PC-9 (cell line): ENCODE data around the gene RND3.

Source experiments
- EZH2 ChIP-seq: fragments of 200-600 bp; sonication (generic); IDR thresholded peaks from 2 replicates; pipeline ENCODE4 v1.8.0; 2017; ENCODE audit warnings: antibody characterized with exemption, low read depth
- TF ChIP-seq, protein P1 (sequence below): fragments of 200-600 bp; sonication (generic); conservative IDR thresholded peaks from 2 replicates; pipeline ENCODE4 v1.6.1; 2017; ENCODE audit warnings: mixed run types, antibody characterized with exemption, mild to moderate bottlenecking, moderate library complexity

DNA sequence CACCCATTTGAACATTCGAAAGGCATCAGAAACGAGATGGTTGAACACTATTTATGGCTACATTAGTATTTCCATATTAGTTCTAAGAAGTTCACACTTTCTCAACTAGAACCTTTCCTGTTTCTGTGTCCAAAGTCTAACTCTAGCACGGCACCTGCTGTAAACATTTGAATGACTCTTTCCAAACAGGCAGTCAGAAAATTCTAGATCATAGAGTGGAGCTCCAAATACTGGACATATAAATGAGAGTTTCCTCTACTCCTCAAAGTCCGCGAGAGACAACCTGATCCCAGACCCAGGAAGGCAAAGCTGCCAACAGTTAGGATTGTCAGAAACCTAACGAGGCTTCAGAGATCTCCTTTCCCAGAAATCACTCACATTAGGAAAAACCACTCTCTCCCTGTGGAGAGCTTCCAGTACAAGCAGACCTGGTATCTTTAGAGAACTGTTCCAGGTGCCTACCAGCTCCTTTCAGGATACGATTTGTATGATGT, 10.6 kb downstream of the RND3 start:
- TF ChIP-seq, protein P1, sequence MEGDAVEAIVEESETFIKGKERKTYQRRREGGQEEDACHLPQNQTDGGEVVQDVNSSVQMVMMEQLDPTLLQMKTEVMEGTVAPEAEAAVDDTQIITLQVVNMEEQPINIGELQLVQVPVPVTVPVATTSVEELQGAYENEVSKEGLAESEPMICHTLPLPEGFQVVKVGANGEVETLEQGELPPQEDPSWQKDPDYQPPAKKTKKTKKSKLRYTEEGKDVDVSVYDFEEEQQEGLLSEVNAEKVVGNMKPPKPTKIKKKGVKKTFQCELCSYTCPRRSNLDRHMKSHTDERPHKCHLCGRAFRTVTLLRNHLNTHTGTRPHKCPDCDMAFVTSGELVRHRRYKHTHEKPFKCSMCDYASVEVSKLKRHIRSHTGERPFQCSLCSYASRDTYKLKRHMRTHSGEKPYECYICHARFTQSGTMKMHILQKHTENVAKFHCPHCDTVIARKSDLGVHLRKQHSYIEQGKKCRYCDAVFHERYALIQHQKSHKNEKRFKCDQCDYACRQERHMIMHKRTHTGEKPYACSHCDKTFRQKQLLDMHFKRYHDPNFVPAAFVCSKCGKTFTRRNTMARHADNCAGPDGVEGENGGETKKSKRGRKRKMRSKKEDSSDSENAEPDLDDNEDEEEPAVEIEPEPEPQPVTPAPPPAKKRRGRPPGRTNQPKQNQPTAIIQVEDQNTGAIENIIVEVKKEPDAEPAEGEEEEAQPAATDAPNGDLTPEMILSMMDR, result no peak
- no peak for TF ChIP-seq EZH2
